WERI-Rb-1 (cell line): ENCODE data around the gene RPTOR.

Experiments
- DNase-seq: peaks from one replicate; pipeline ENCODE4 v3.0.0-alpha.2; 2020
- H3K27ac ChIP-seq: fragments of 250-450 bp; sonication (Bioruptor Pico); 2 replicates; pipeline ENCODE4 v1.5.1; 2020; ENCODE audit warnings: mild to moderate bottlenecking, moderate library complexity
- H3K27me3 ChIP-seq: fragments of 250-450 bp; sonication (Bioruptor Pico); 2 replicates; pipeline ENCODE4 v1.5.1; 2021; ENCODE audit warnings: mild to moderate bottlenecking, low read depth, moderate library complexity; ENCODE audit not compliant: insufficient read depth, severe bottlenecking
- H3K36me3 ChIP-seq: fragments of 250-450 bp; sonication (Bioruptor Pico); 2 replicates; pipeline ENCODE4 v1.5.1; 2020; ENCODE audit warnings: mild to moderate bottlenecking, moderate library complexity
- H3K4me3 ChIP-seq: 2 replicates; pipeline ENCODE4 v1.5.1; 2011; ENCODE audit warnings: low read depth, mild to moderate bottlenecking, control low read depth, low read length
- H3K9me3 ChIP-seq: fragments of 250-450 bp; sonication (Bioruptor Pico); 2 replicates; pipeline ENCODE4 v1.5.1; 2021; ENCODE audit warnings: mild to moderate bottlenecking, moderate library complexity; ENCODE audit not compliant: severe bottlenecking
- CTCF ChIP-seq: IDR thresholded peaks from 2 replicates; pipeline ENCODE4 v1.5.1; 2011; ENCODE audit warnings: low read depth, mild to moderate bottlenecking, control low read depth, inconsistent platforms, low read length

Gene RPTOR

DNA sequence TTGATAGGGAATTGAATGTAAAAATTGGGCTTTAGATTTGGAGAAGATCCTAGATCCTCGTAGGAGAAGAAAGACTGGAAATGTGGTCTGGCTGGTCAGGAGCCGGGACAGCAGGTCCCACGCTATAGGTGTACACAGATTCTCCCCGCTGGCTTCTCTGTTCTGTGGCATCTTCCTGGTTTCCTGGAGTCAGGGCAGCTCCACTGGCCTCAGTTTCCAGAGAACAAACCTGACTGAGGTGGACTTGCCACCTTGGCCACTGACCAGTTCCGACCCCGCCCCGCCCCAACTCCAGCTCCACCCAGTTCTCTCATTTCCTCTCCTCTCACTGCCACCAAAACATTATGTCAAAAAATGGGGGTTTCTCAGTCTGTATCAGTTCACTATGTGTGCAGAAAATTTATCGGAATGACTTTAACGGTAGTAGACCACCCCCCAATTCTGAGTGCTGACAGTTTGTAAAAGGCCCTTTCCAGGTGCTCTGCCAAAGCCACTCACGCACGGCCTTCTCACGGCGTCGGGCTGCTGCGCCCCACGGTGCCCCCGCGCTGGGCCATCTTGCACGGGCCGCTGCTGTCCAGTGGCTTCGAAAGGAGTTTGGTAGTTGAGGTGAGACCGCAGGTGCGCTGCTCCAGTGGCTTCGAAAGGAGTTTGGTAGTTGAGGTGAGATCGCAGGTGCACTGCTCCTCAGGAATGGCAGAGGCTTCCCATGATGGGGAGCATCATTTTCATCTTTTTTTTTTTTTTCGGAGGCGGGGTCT is 285.6 kb downstream of the RPTOR start:
- no peak for TF ChIP-seq CTCF
- H3K9me3 ChIP-seq, result no peaks in the 10 kb centered on the region

GRCh38 chr17:80831491-80831890 is 286.9 kb downstream of the RPTOR start:
- Histone ChIP-seq H3K36me3 (peaks cover 22% of the 10 kb centered on the region), H3K27me3 (no peaks in the 10 kb centered on the region), H3K27ac (no peak overlapping the region; the same call in 1 of the 2 replicates), H3K9me3 (no peaks in the 10 kb centered on the region), H3K4me3 (no peak overlapping the region)
- TF ChIP-seq CTCF, result no peak
- no peak for DNase-seq

More for the DNA sequence above, 285.6 kb downstream of the RPTOR start:
- peak; percentile 7 for DNase-seq
- Histone ChIP-seq H3K27me3 (no peaks in the 10 kb centered on the region), H3K36me3 (peaks cover 33% of the 10 kb centered on the region), H3K4me3 (no peak overlapping the region), H3K27ac (no peak overlapping the region)

DNA sequence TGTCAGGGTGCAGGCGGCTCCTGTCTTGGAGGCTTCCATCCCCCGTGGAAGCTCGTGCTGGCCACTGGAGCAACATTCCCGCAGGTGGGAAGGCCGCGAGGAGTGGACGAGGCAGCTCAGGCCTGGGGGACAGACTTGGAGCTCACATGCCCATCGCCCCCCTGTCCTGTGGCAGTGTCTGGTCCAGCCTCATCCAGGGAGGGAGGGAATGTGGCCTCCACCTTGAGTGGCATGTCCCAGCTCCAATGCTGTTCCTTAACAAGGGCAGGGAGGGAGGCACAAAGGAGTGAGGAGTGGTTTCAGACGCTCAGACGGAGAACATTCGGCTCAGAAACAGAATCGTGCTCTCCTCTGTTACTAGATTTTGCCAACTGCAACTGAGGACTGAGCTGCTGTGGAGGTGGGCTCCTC is 287.6 kb downstream of the RPTOR start:
- H3K4me3 ChIP-seq, result peak overlapping the region; percentile 57
- H3K36me3 ChIP-seq, result peaks cover 14% of the 10 kb centered on the region
- peak; percentile 93 for DNase-seq
- no peaks in the 10 kb centered on the region for H3K9me3 ChIP-seq
- no peaks in the 10 kb centered on the region for H3K27me3 ChIP-seq
- peak overlapping the region; percentile 88 for H3K27ac ChIP-seq
- TF ChIP-seq CTCF, result no peak

GRCh38 chr17:80832888-80833583 is 288.4 kb downstream of the RPTOR start:
- Histone ChIP-seq H3K36me3 (peaks cover 11% of the 10 kb centered on the region), H3K27ac (peak overlapping the region; percentile 88), H3K9me3 (no peaks in the 10 kb centered on the region), H3K27me3 (no peaks in the 10 kb centered on the region), H3K4me3 (peak overlapping the region; percentile 57)
- DNase-seq, result peak; percentile 100
- TF ChIP-seq CTCF, result no peak

- Histone ChIP-seq H3K27me3 (no peaks in the 10 kb centered on the region), H3K36me3 (peaks cover 15% of the 10 kb centered on the region), H3K9me3 (no peaks in the 10 kb centered on the region), H3K27ac (peak overlapping the region; percentile 88), H3K4me3 (no peak overlapping the region)
- no peak for TF ChIP-seq CTCF
- DNase-seq, result peak; percentile 64
Measured at GRCh38 chr17:80833952-80834892, 289.6 kb downstream of the RPTOR start.
